Endothelial cell of hepatic sinusoid (primary cell): ENCODE results near the gene MEIOSIN.
"Not testable (repeated sequence)": the region's sequence is repeated elsewhere in the genome, so short reads cannot be mapped to it uniquely, and the experiment has no call there.

Experiments
- in situ Hi-C: cut with HindIII; loops from 2 replicates; pipeline ENCODE4 v1.10.0; 2017; ENCODE audit warnings: low sequenced_read_pairs

MEIOSIN gene, protein sequence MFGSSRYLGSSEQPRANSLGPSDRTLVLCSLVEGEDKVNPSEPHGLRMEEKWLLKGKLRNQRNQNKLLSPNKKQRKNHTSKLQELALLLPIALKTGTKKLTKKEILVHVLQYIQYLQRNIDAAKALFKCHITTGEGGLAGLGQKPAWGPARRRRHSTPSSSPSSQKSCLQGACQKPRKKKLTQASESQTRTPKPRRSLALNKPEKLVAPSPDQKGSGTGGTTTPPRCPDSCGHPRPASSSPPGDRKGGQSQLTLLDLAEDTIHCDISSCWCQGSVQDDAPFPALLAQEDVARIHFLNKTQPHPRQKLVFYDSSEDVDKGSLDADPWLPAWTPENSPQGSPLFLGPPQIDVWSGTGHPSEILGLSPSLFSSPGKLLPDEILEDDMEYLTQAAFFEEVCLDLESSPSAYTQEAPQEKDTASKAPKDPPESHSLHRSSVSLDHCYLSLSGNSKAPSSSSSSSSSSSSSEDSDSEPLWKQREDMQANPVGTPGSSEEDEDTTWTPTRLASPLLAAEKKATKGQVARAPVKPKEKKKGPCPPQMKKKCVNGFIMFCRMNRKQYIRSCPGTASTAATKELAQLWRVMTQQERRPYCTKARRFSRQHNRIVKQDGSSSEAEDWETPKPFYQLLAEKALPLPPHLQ

GRCh38 chr19:45733160-45733810 is at the start of gene MEIOSIN:
Gene MEIOSIN, plus strand, starts transcription at chr19:45733439. Its CDS starts 1,938 bp downstream, at chr19:45735377.
- in situ Hi-C loops: loop anchor here (5.0 kb wide), 2 partner anchors 39 to 41 kb away; partner anchors contain the start of genes QPCTL and SNRPD2

GRCh38 chr19:45685045-45685444 is 48.2 kb upstream of the MEIOSIN start:
- in situ Hi-C loops: not testable (repeated sequence)

DNA sequence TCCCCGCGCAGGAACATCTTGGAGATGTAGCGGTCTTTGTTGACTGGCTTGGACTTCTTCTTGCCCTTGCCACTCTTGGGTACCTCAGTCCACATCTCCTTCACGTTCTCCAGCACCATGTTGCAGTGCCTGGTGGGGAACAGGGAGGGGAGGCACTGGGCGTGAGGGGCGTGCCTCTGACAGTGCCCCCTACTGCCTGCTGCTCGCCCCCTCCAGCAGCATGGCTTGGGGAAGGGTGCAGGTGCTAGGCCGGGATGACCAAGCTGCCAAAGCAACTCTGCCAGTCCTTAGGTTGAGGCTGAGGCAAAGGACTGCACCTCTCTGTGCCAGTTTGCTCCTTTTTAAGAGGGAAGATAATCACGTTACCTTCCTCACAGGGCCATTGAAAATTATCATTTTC is 45.6 kb upstream of the MEIOSIN start:
- in situ Hi-C loops: no loop called here

- in situ Hi-C loops: loop anchor here (5.0 kb wide), 1 partner anchor 41 kb away; the partner anchor contains the start of genes FBXO46 and MEIOSIN
These were observed 41.6 kb upstream of the MEIOSIN start, which contains the start of gene SNRPD2 for GRCh38 chr19:45691516-45692186. Gene SNRPD2, minus strand, starts transcription at chr19:45691953. Its CDS starts 65 bp downstream, at chr19:45691888.

GRCh38 chr19:45692187-45693105 is 40.8 kb upstream of the MEIOSIN start, which contains the start of gene QPCTL:
Gene QPCTL, plus strand, starts transcription at chr19:45692666. Its CDS starts 38 bp downstream, at chr19:45692704.
- in situ Hi-C loops: loop anchor here (5.0 kb wide), 1 partner anchor 40 kb away; the partner anchor contains the start of genes FBXO46 and MEIOSIN

GRCh38 chr19:45693106-45693788 is 40.0 kb upstream of the MEIOSIN start:
- in situ Hi-C loops: loop anchor here (5.0 kb wide), 1 partner anchor 39 kb away; the partner anchor contains the start of genes FBXO46 and MEIOSIN

GRCh38 chr19:45701676-45702075 is 31.6 kb upstream of the MEIOSIN start:
- in situ Hi-C loops: no loop called here

DNA sequence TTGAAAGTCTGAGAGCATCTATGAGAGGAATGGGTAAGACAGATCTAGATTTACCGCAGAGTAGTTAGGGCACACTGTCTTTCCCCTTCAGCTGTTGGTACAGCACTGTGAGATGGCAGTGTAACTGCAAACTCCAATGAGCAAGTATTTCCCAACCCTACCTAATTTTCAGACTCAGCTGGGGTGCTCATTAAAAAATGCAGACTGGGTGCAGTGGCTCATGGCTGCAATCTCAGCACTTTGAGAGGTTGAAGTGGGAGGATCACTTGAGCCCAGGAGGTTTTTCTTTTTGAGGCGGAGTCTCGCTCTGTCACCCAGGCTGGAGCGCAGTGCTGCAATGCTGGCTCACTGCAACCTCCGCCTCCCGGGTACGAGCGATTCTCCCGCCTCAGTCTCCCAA is 28.1 kb upstream of the MEIOSIN start:
- in situ Hi-C loops: no loop called here

GRCh38 chr19:45705710-45706415 is 27.4 kb upstream of the MEIOSIN start:
- in situ Hi-C loops: no loop called here

DNA sequence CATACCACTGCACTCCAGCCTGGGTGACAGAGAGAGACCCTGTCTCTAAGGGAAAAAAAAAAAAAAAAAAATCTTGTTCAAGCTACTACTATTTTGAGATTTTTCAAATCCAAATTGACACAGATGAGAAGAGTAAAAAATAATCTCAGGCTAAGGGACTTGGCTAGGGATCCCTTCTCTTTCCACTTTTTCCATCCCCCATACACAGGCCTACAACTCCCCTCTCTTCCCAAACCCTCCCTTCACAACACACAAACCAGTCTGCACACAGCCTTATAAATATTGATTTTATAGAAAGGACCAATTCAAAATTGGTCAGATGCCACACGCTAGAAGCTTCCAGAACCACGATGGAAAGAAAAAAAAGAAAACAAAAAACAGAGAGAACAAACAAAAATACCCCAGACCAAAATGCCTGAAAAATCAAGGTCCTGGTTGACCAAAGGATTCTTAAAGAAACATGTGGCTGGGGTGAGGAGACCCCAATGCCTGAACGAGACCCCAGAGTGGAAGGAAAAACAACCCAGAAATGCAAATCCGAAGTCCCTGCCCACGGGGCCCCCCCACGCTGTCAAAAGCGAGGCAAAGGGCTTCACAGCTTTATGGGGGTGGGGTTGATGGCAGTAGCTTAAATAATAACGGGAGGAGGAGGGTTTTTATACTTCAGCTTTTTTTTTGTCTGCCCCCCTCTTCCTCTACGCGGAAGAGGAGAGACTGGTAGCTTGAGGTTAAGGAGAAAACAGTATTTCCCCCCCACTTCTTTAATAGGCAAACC is 22.7 kb upstream of the MEIOSIN start:
- in situ Hi-C loops: no loop called here

GRCh38 chr19:45711851-45712698 is 21.2 kb upstream of the MEIOSIN start:
- in situ Hi-C loops: no loop called here

DNA sequence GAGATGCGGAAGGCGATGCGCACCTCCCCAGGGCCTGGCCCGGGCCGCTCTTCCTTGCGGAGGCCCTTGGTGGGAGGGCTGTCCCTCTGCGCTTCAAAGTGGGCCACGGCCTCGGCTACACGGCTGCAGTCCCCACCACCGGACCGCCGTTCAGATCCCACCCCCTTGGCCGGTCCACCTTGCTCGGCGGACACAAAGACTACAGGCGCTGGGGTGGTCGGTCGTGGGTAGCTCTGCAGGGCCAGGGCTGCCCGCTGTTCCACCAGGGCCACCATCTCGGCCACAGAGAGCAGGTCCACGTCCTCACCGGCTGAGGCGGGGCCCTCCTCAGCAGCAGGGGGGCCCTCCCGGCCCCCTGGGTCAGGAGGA is 20.6 kb upstream of the MEIOSIN start:
- in situ Hi-C loops: no loop called here

DNA sequence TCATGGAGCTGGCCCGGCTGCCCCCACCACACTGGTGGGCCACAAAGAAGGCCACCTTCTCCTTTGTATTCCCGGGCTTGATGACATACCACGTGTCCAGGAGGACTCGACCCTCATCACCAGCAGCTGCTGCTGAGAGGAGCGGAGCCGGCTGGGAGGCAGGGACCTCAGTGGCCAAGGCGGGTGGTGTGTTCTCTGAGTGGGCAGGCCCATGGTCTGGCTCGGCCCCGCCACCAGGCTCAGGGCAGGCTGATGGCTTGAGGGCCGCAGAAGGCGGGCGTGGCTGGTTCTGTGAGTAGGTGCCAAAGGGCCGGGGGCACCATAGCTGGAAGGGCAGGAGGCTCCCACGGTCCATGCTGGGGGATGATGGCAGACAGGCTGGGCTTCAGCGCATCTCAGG is 20.1 kb upstream of the MEIOSIN start:
- in situ Hi-C loops: no loop called here

DNA sequence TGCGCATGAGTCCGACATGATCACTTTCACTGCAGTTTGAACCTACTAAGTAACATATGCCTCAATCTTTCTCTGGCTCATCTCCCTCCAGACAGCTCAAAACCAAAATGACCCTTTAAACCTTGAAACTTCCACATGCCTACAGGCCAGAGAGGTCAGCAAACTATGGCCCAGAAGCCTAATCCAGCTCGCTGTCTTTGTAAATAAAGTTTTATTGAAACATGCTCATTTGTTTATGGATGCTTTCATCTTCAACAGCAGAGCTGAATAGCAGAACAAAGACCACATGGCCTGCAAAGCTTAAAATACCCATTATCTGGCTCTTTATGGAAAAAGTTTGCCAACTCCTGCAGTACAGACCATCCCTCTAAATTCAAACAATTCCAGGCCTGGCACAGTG is 18.1 kb upstream of the MEIOSIN start:
- in situ Hi-C loops: no loop called here

DNA sequence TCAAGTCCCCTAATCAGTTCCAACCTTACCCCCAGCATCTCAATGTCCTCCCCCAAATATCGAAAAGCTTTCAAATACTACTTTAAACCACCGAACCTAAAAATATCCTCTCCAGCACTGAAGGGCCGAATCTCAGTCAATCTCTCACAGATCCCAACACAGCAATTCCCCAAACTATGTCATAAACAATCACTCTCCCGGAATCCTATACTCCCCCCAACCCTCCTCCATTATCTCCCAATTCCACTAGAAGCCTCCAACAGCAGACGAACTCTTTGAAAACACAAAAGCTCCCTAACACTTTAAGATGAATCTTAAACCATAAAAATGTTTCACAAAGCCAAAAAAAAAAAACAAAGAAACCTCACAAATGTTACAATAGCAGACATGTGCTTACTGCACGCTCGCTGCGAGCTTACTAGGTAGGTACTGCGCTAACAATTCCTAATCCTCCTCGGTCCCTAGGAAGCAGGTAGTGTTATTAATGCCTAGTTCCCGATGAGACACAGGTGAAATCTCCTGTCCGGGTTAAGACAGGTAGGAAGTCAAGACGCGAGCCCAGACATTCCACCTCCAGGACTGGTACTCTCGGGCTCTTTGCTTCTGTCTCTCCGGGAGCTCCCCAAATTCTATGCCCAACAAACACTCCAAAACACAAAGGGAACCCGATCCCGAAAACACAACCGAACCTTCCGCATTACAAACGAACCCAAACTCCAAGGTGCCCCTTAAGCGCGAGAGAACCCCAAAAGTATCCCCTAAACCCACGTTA is 16.7 kb upstream of the MEIOSIN start:
- in situ Hi-C loops: no loop called here
